H9 (cell line): ENCODE measurements around the gene HSP90B1. TPM values are rescaled to one million over a fixed set of nuclear protein-coding genes. Genes with fewer than 3 reads are reported as not detected.

Source experiments
- DNase-seq: peaks from one replicate; pipeline ENCODE4 v3.0.0-alpha.2; 2017
- H2AFZ ChIP-seq: one replicate; pipeline ENCODE4 v1.6.1; 2013; ENCODE audit warnings: mild to moderate bottlenecking, low read length, control low read depth, moderate library complexity
- H2AK5ac ChIP-seq: 2 replicates; pipeline ENCODE4 v1.6.1; 2013; ENCODE audit warnings: low read length, control low read depth, mixed read lengths; ENCODE audit not compliant: insufficient read length
- H2BK120ac ChIP-seq: one replicate; pipeline ENCODE4 v1.6.1; 2013; ENCODE audit warnings: low read depth, mild to moderate bottlenecking, low read length, control low read depth, inconsistent platforms; ENCODE audit not compliant: poor library complexity, severe bottlenecking
- H2BK12ac ChIP-seq: 2 replicates; pipeline ENCODE4 v1.6.1; 2013; ENCODE audit warnings: low read length, control low read depth, mixed read lengths, low read depth; ENCODE audit not compliant: insufficient read length
- H2BK15ac ChIP-seq: 2 replicates; pipeline ENCODE4 v1.6.1; 2013; ENCODE audit warnings: low read depth, low read length, control low read depth
- H2BK20ac ChIP-seq: one replicate; pipeline ENCODE4 v1.6.1; 2013; ENCODE audit warnings: low read depth, mild to moderate bottlenecking, low read length, control low read depth, inconsistent platforms; ENCODE audit not compliant: poor library complexity, severe bottlenecking
- H2BK5ac ChIP-seq: 2 replicates; pipeline ENCODE4 v1.6.1; 2013; ENCODE audit warnings: low read length, control low read depth, mixed read lengths; ENCODE audit not compliant: insufficient read length
- H3K14ac ChIP-seq: 2 replicates; pipeline ENCODE4 v1.6.1; 2013; ENCODE audit warnings: low read length, control low read depth; ENCODE audit not compliant: insufficient read depth
- H3K18ac ChIP-seq: 2 replicates; pipeline ENCODE4 v1.6.1; 2013; ENCODE audit warnings: low read depth, mild to moderate bottlenecking, mixed read lengths, low read length, control low read depth; ENCODE audit not compliant: insufficient read length
- H3K23ac ChIP-seq: 2 replicates; pipeline ENCODE4 v1.6.1; 2013; ENCODE audit warnings: low read length, control low read depth, mixed read lengths, low read depth; ENCODE audit not compliant: insufficient read length
- H3K23me2 ChIP-seq: 2 replicates; pipeline ENCODE4 v1.6.1; 2013; ENCODE audit warnings: low read depth, mild to moderate bottlenecking, mixed read lengths, low read length, control low read depth; ENCODE audit not compliant: insufficient read length, poor library complexity, severe bottlenecking
- H3K27ac ChIP-seq: 2 replicates; pipeline ENCODE4 v1.5.1; 2013; ENCODE audit warnings: low read length, control low read depth, mixed read lengths, low read depth; ENCODE audit not compliant: insufficient read length
- H3K27me3 ChIP-seq: 2 replicates; pipeline ENCODE4 v1.6.1; 2013; ENCODE audit warnings: low read length, control low read depth, inconsistent platforms; ENCODE audit not compliant: insufficient read depth
- H3K4ac ChIP-seq: 2 replicates; pipeline ENCODE4 v1.6.1; 2013; ENCODE audit warnings: low read depth, mild to moderate bottlenecking, control low read depth, inconsistent platforms, low read length, moderate library complexity
- H3K4me1 ChIP-seq: 2 replicates; pipeline ENCODE4 v1.6.1; 2013; ENCODE audit warnings: low read length, control low read depth, inconsistent platforms; ENCODE audit not compliant: insufficient read depth
- H3K4me2 ChIP-seq: 2 replicates; pipeline ENCODE4 v1.6.1; 2013; ENCODE audit warnings: low read length, control low read depth, mixed read lengths; ENCODE audit not compliant: insufficient read length, insufficient read depth
- H3K56ac ChIP-seq: 2 replicates; pipeline ENCODE4 v1.6.1; 2013; ENCODE audit warnings: low read depth, mild to moderate bottlenecking, mixed read lengths, low read length, control low read depth; ENCODE audit not compliant: insufficient read length
- H3K79me1 ChIP-seq: 2 replicates; pipeline ENCODE4 v1.6.1; 2013; ENCODE audit warnings: low read depth, mild to moderate bottlenecking, moderate library complexity, low read length, control low read depth, inconsistent platforms; ENCODE audit not compliant: insufficient read depth, poor library complexity, severe bottlenecking
- H3K79me2 ChIP-seq: 2 replicates; pipeline ENCODE4 v1.6.1; 2013; ENCODE audit warnings: low read length, control low read depth, inconsistent platforms; ENCODE audit not compliant: insufficient read depth
- H3K9ac ChIP-seq: 2 replicates; pipeline ENCODE4 v1.6.1; 2013; ENCODE audit warnings: low read length, control low read depth, mixed read lengths; ENCODE audit not compliant: insufficient read length; ENCODE audit errors: extremely low read depth
- H3K9me3 ChIP-seq: one replicate; pipeline ENCODE4 v1.6.1; 2013; ENCODE audit warnings: low read depth, low read length, inconsistent platforms; ENCODE audit not compliant: control insufficient read depth
- H3T11ph ChIP-seq: one replicate; pipeline ENCODE4 v1.6.1; 2013; ENCODE audit warnings: mild to moderate bottlenecking, low read length, control low read depth, inconsistent platforms
- H4K20me1 ChIP-seq: one replicate; pipeline ENCODE4 v1.6.1; 2013; ENCODE audit not compliant: control insufficient read depth, insufficient read length, insufficient read depth
- H4K5ac ChIP-seq: 2 replicates; pipeline ENCODE4 v1.6.1; 2013; ENCODE audit warnings: low read depth, mild to moderate bottlenecking, mixed read lengths, low read length, control low read depth; ENCODE audit not compliant: insufficient read length
- H4K8ac ChIP-seq: replicated peaks from 2 replicates; pipeline ENCODE4 v1.6.1; 2013; ENCODE audit warnings: low read length, control low read depth, mixed read lengths, low read depth; ENCODE audit not compliant: insufficient read length
- H4K91ac ChIP-seq: 2 replicates; pipeline ENCODE4 v1.6.1; 2013; ENCODE audit warnings: low read depth, mild to moderate bottlenecking, moderate library complexity, mixed read lengths, low read length, control low read depth; ENCODE audit not compliant: insufficient read length
- H3K27ac Mint-ChIP-seq, 3 experiments: 2 replicates in 2 of 3; 3 replicates in 1 of 3; pipeline ENCODE4 v1.8.0; 2020 to 2021; ENCODE audit warnings: mixed read lengths in 3 of 3, mild to moderate bottlenecking in 1 of 3, moderate library complexity in 1 of 3
- H3K27me3 Mint-ChIP-seq: 2 replicates; pipeline ENCODE4 v1.8.0; 2021; ENCODE audit warnings: low read depth, mild to moderate bottlenecking, moderate library complexity, mixed read lengths
- H3K36me3 Mint-ChIP-seq, 3 experiments: 2 replicates in 2 of 3; 3 replicates in 1 of 3; pipeline ENCODE4 v1.8.0; 2020 to 2021; ENCODE audit warnings: low read depth in 3 of 3, mixed read lengths in 3 of 3; ENCODE audit not compliant: insufficient read depth in 1 of 3
- H3K4me1 Mint-ChIP-seq, 2 experiments: 2 replicates each; pipeline ENCODE4 v1.8.0; 2020; ENCODE audit warnings: mixed read lengths in 2 of 2
- H3K4me3 Mint-ChIP-seq, 2 experiments: 2 replicates in 1 of 2; 3 replicates in 1 of 2; pipeline ENCODE4 v1.8.0; 2020 to 2021; ENCODE audit warnings: mild to moderate bottlenecking in 2 of 2, mixed read lengths in 2 of 2, moderate library complexity in 1 of 2
- H3K9me3 Mint-ChIP-seq, 2 experiments: 2 replicates in 1 of 2; 3 replicates in 1 of 2; pipeline ENCODE4 v1.8.0; 2020; ENCODE audit warnings: mild to moderate bottlenecking in 2 of 2, mixed read lengths in 2 of 2, moderate library complexity in 1 of 2
- CTCF ChIP-seq: fragments of 200-600 bp; sonication (generic); conservative IDR thresholded peaks from 3 replicates; pipeline ENCODE4 v1.8.0; 2021; ENCODE audit warnings: antibody characterized with exemption, mild to moderate bottlenecking
- WGBS: extraction: QIAGEN DNeasy Blood & Tissue Kit; methylation state at CpG from one replicate; pipeline ENCODE4 v1.1.7; 2013; ENCODE audit warnings: missing lambda C conversion rate, low lambda C conversion rate, mixed read lengths; ENCODE audit not compliant: insufficient read length; ENCODE audit errors: extremely low coverage; 5-methylcytosine and 5-hydroxymethylcytosine counted together
- total RNA-seq: library from RNA; stranded (reverse); gene quantifications from 2 replicates; pipeline ENCODE4 v1.2.1, GENCODE V29; 2021

Gene HSP90B1
- total RNA-seq, 1 experiment from 2014 or later = 737 TPM

- Histone ChIP-seq H3T11ph (no peak overlapping the region), H3K4ac (no peak overlapping the region), H2BK15ac (no peak overlapping the region), H4K20me1 (peaks cover 2% of the 10 kb centered on the region), H2AK5ac (no peak overlapping the region), H3K9me3 (no peaks in the 10 kb centered on the region), H3K23ac (no peak overlapping the region), H3K56ac (no peak overlapping the region), H3K4me1 (no peaks in the 10 kb centered on the region; the same call in 1 of the 2 replicates), H3K79me2 (peaks cover 17% of the 10 kb centered on the region), H3K4me2 (peak overlapping the region; percentile 97), H2BK5ac (no peak overlapping the region), H3K27me3 (no peaks in the 10 kb centered on the region), H2BK12ac (no peak overlapping the region), H3K14ac (no peak overlapping the region), H4K8ac (no peak overlapping the region), H3K9ac (peak overlapping the region; percentile 87), H2BK20ac (no peak overlapping the region), H3K79me1 (peaks cover 4% of the 10 kb centered on the region), H3K23me2 (peaks cover 15% of the 10 kb centered on the region), H4K91ac (no peak overlapping the region), H2AFZ (no peak overlapping the region), H4K5ac (no peak overlapping the region), H3K18ac (no peak overlapping the region), H2BK120ac (no peak overlapping the region), H3K27ac (peak overlapping the region; percentile 51)
- no peaks in the 10 kb centered on the region for H3K9me3 Mint-ChIP-seq
- no peak for TF ChIP-seq CTCF
- peaks cover 22 to 29% (median 24%) of the 10 kb centered on the region in 3 experiments for H3K36me3 Mint-ChIP-seq
- peak overlapping the region; percentile 98 to 100 (median 99) for H3K27ac Mint-ChIP-seq
- H3K4me3 Mint-ChIP-seq = peak overlapping the region; percentile 80 to 91
- no CpG with 5 or more reads among the region's 12 CpGs for WGBS
- H3K4me1 Mint-ChIP-seq = peaks cover 25 to 27% of the 10 kb centered on the region in 2 experiments
- no peaks in the 10 kb centered on the region for H3K27me3 Mint-ChIP-seq
- no peak for DNase-seq
These were observed 1.5 kb upstream of the HSP90B1 start for GRCh38 chr12:103928682-103929045.
